IMR-90 (cell line): ENCODE measurements around the gene IGF1R. TPM values are rescaled to one million over a fixed set of nuclear protein-coding genes. Genes with fewer than 3 reads are reported as not detected.

Source experiments
- ELK1 ChIP-seq: fragments of 150-350 bp; IDR thresholded peaks from 2 replicates; pipeline ENCODE4 v1.6.1; 2016; ENCODE audit warnings: low read depth, mild to moderate bottlenecking, low read length, moderate library complexity, borderline replicate concordance
- RCOR1 ChIP-seq: IDR thresholded peaks from 2 replicates; pipeline ENCODE4 v1.6.1; 2012; ENCODE audit warnings: mild to moderate bottlenecking, low read length, improper control_type of control experiment; ENCODE audit not compliant: insufficient replicate concordance
- polyA plus RNA-seq, 3 experiments: library from polyadenylated mRNA; depleted of rRNA; stranded (reverse); fragments of >200 nt; gene quantifications; 2 replicates each; pipeline ENCODE4 v1.2.3, GENCODE V29; 2012; ENCODE audit warnings: low replicate concordance in 1 of 3
- total RNA-seq: library from RNA; depleted of rRNA; stranded (reverse); fragments of >200 nt; gene quantifications from 2 replicates; pipeline ENCODE4 v1.2.3, GENCODE V29; 2012

IGF1R gene
- total and polyA plus RNA-seq, 2 of the 4 experiments (the other 2 are of a cell fraction) = 24.0 to 24.9 TPM

GRCh38 chr15:98647026-98647773, 1.1 kb upstream of the IGF1R start (continued):
- no peak for TF ChIP-seq ELK1
- no peak for TF ChIP-seq RCOR1
